Measurements from ENCODE around the gene NAALADL1. TPM values are rescaled to one million over a fixed set of nuclear protein-coding genes. Genes with fewer than 3 reads are reported as not detected.

Gene NAALADL1
- total and polyA plus RNA-seq, 9 of the 15 experiments (the other 6 are each of a cell fraction or from before 2014, with no cell fraction given): 0.06 to 0.72 (median 0.22) TPM; not detected in 4

GRCh38 chr11:65045061-65045460 lies 13.3 kb downstream of the NAALADL1 start:
- DNase-seq (ENCODE audit: extremely low read depth in 1 of 4, low spot score in 3 of 4) (peak in 3 of 4 experiments; percentile 50 to 56 (median 52)), ATAC-seq (no peak), FAIRE-seq (peak; percentile 26)
- Histone ChIP-seq H3K79me2 (ENCODE audit: control insufficient read depth, insufficient read depth, low read length) (peaks cover 24% of the 10 kb centered on the region), H3K4me3 (no peak overlapping the region), H3K27me3 (ENCODE audit: control insufficient read depth in 2 of 2, insufficient read depth in 2 of 2, low read length in 2 of 2) (no peaks in the 10 kb centered on the region), H3K9me1 (ENCODE audit: control insufficient read depth, insufficient read depth, low read length) (no peaks in the 10 kb centered on the region), H3K9ac (ENCODE audit: insufficient read depth in 1 of 2, low read depth in 2 of 2, low read length in 2 of 2) (peak overlapping the region in 1 of 2 experiments; percentile 83; a peak in 2 of 4 replicates), H3K36me3 (ENCODE audit: control insufficient read depth, insufficient read depth, low read length) (peaks cover 27% of the 10 kb centered on the region; the same call in 2 of the 3 replicates), H4K20me1 (replicated peaks; ENCODE audit: control insufficient read depth, insufficient read depth, low read length) (no peaks in the 10 kb centered on the region; the same call in 1 of the 2 replicates), H3K4me1 (replicated peaks in 1 of 2; ENCODE audit: control insufficient read depth in 2 of 2, insufficient read depth in 2 of 2, low read length in 2 of 2) (peaks cover 8 to 62% of the 10 kb centered on the region in 2 experiments; a peak in 4 of 5 replicates), H3K27ac (ENCODE audit: extremely low read depth, low read depth, low read length) (no peak overlapping the region), H3K9me3 (replicated peaks; ENCODE audit: control insufficient read depth, insufficient read depth, low read depth, low read length) (no peaks in the 10 kb centered on the region), H2AFZ (ENCODE audit: low read depth, low read length) (no peak overlapping the region), H3K4me2 (ENCODE audit: insufficient read depth, low read length) (no peak overlapping the region)
- 72% methylated on average over 5 of the region's 5 CpGs for WGBS (ENCODE audit: insufficient coverage, low coverage, missing lambda C conversion rate)
- intact Hi-C loops (cut with micrococcal nuclease) (no loop called here), in situ Hi-C loops (cut with MboI) (no loop called here)
- no TSS peak for BruUV-seq (replicated peaks)
- TF ChIP-seq NR2C2 (CRISPR knock-in tag; IDR thresholded peaks at IDR 0.05) (peak; percentile 84; the same call in 1 of the 2 replicates), NR2C2 (tag; IDR thresholded peaks at IDR 0.05) (no peak), NR2C1 (IDR thresholded peaks at IDR 0.05) (peak; percentile 80), NR2C1 (tag; IDR thresholded peaks at IDR 0.05) (peak; percentile 54), SRSF7 (optimal IDR thresholded peaks at IDR 0.05; ENCODE audit: low read depth, low read length) (no peak)
- POLR2A ChIA-PET: interaction anchor here (1.1 to 1.2 kb wide), 2 partner anchors 18 to 454 kb away, joined by 3 to 4 read pairs; partner anchors contain the start of gene MALAT1
- CTCF ChIA-PET (ENCODE audit: low intra/inter-chr PET ratio): no interaction called here

Data from K562 (cell line).